RWPE2 (cell line): Measurements from ENCODE around the gene COPS3.

Source experiments
- ATAC-seq: fragments of 200-7000 bp; cut with Tn5 transposase; 3 replicates; pipeline ENCODE4 v1.9.1; 2021; ENCODE audit warnings: low read depth
- DNase-seq: peaks from one replicate; pipeline ENCODE4 v3.0.0-alpha.2; 2020; ENCODE audit warnings: low spot score
- H3K27ac ChIP-seq: fragments of 450-650 bp; 2 replicates; pipeline ENCODE4 v1.5.1; 2017; ENCODE audit warnings: mild to moderate bottlenecking; ENCODE audit not compliant: poor library complexity, severe bottlenecking
- H3K27me3 ChIP-seq: fragments of 250-450 bp; sonication (Bioruptor Pico); 2 replicates; pipeline ENCODE4 v1.5.1; 2021; ENCODE audit warnings: mild to moderate bottlenecking, moderate library complexity; ENCODE audit not compliant: insufficient read depth, poor library complexity, severe bottlenecking
- H3K36me3 ChIP-seq: fragments of 250-450 bp; sonication (Bioruptor Pico); 2 replicates; pipeline ENCODE4 v1.5.1; 2020; ENCODE audit warnings: low read depth, mild to moderate bottlenecking, moderate library complexity
- H3K4me1 ChIP-seq: fragments of 250-450 bp; sonication (Bioruptor Pico); 2 replicates; pipeline ENCODE4 v1.5.1; 2021; ENCODE audit warnings: mild to moderate bottlenecking, moderate library complexity; ENCODE audit not compliant: insufficient read depth, poor library complexity, severe bottlenecking
- H3K4me3 ChIP-seq: fragments of 250-450 bp; sonication (Bioruptor Pico); 2 replicates; pipeline ENCODE4 v1.5.1; 2021; ENCODE audit warnings: mild to moderate bottlenecking, moderate library complexity; ENCODE audit not compliant: severe bottlenecking
- H3K9me3 ChIP-seq: fragments of 250-450 bp; sonication (Bioruptor Pico); 2 replicates; pipeline ENCODE4 v1.5.1; 2021; ENCODE audit warnings: mild to moderate bottlenecking, moderate library complexity; ENCODE audit not compliant: severe bottlenecking
- TF ChIP-seq, protein P1 (sequence below): fragments of 450-650 bp; IDR thresholded peaks from one replicate; pipeline ENCODE4 v1.5.1; 2017; ENCODE audit warnings: mild to moderate bottlenecking, moderate library complexity; ENCODE audit not compliant: poor library complexity, severe bottlenecking

COPS3 gene

DNA sequence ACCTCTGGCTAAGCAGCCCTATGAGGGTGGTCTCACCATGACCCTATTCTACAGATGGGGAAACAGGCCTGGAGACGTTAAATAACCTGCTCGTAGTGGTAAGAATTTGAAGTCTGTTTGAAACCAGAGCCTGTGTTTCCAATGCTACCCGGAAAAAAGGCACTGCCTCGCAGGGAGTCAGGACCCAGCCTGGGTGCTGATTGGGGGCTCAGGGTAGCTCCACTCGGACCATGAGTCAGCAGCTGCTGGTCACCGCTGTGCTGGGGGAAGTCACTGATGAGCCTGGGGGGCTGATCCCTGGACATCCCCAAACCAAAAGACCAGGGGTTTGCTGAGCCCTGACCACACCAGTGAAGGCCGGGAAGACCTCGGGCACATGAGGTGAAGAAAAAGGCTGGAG is 65.5 kb downstream of the COPS3 start:
- TF ChIP-seq, protein P1, sequence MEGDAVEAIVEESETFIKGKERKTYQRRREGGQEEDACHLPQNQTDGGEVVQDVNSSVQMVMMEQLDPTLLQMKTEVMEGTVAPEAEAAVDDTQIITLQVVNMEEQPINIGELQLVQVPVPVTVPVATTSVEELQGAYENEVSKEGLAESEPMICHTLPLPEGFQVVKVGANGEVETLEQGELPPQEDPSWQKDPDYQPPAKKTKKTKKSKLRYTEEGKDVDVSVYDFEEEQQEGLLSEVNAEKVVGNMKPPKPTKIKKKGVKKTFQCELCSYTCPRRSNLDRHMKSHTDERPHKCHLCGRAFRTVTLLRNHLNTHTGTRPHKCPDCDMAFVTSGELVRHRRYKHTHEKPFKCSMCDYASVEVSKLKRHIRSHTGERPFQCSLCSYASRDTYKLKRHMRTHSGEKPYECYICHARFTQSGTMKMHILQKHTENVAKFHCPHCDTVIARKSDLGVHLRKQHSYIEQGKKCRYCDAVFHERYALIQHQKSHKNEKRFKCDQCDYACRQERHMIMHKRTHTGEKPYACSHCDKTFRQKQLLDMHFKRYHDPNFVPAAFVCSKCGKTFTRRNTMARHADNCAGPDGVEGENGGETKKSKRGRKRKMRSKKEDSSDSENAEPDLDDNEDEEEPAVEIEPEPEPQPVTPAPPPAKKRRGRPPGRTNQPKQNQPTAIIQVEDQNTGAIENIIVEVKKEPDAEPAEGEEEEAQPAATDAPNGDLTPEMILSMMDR: no peak
- H3K36me3 ChIP-seq: peaks cover 48% of the 10 kb centered on the region
- no peak overlapping the region for H3K4me3 ChIP-seq
- no peak overlapping the region for H3K27ac ChIP-seq
- H3K27me3 ChIP-seq: no peaks in the 10 kb centered on the region
- no peaks in the 10 kb centered on the region for H3K9me3 ChIP-seq
- no peaks in the 10 kb centered on the region for H3K4me1 ChIP-seq
- ATAC-seq: no peak
- DNase-seq: no peak

DNA sequence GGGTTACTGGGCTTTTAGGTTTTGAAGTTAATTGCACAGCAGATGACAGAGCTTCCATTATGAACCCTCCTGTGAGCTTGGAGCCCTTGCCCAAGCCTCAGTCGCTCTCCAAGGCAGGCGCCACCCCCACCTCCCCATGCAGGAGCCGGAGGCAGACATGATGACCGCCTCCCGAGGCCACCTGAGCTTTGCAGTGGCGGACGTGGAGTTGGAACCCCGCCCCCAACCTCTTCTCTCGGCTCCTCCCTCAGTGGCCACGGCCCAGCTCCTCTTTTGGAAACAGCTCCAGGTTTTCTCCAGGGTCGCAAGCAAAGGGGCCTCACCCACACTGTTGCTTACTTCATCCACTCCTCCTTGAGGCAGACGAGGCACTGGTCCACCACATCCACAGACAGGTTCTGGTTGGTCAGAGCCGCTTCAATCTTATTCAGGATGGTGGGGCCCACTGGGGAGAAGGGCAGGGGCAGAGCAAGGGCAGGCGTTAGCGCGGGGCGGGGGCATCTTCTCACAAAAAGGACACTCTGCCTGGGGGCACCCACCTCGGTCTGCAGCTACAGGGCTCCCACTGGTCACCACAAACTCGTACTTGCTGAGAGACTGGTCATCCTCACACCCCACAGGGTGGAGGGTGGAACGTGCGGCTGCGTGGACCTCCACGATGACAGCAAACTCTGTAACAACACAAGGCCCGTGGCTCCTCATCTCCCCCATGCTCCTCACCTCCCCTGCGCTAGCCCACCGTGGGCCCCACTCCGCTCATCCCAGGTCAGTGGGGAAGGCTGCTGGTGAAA is 66.2 kb downstream of the COPS3 start:
- TF ChIP-seq, protein P1: no peak
- H3K36me3 ChIP-seq: peaks cover 48% of the 10 kb centered on the region
- no peak for ATAC-seq

DNA sequence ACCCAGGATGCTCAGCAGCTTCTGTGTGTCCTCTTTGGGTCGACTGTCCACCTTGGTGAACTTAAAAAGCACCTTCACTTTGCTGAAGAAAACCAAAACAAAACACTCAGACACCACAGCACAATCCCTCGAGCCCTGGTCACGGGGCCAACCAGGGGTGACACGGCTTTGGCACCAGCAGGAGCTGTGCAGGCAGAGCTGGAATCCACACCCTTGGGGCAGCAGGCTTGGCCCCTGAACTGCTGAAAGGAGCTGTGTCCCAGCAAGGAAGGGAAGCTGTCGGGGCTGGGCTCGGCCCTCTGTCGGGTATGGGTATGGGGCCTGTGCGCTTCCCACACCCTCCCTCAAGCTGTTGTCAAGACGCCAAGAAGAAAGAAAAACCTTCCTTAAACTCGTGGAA is 67.3 kb downstream of the COPS3 start:
- H3K27ac ChIP-seq: no peak overlapping the region
- TF ChIP-seq, protein P1: no peak
- no peaks in the 10 kb centered on the region for H3K27me3 ChIP-seq
- H3K4me1 ChIP-seq: no peaks in the 10 kb centered on the region
- ATAC-seq (no peak), DNase-seq (no peak)
- H3K9me3 ChIP-seq: no peaks in the 10 kb centered on the region
- H3K4me3 ChIP-seq: no peak overlapping the region
- peaks cover 46% of the 10 kb centered on the region for H3K36me3 ChIP-seq

More for the DNA sequence above, 66.2 kb downstream of the COPS3 start:
- Histone ChIP-seq H3K27me3 (no peaks in the 10 kb centered on the region), H3K27ac (no peak overlapping the region), H3K9me3 (no peaks in the 10 kb centered on the region), H3K4me3 (no peak overlapping the region), H3K4me1 (no peaks in the 10 kb centered on the region)
- DNase-seq: no peak

DNA sequence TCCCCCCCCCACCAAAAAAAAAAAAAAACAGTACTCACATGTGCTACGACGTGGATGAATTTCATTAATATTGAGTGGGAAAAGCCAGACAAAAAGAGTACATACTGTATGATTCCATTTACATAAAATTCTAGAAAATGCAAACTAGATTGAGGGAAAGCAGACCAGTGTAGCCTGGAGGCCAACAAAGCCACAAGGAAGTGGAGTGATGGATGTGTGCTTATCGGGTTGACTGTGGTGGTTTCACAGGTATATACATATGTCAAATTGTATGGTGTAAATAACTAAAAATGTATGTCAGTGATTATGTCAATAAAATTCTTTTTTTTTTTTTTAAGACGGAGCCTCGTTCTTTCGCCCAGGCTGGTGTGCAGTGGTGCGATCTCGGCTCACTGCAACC is 73.0 kb downstream of the COPS3 start:
- Histone ChIP-seq H3K36me3 (no peaks in the 10 kb centered on the region), H3K9me3 (no peaks in the 10 kb centered on the region), H3K4me1 (no peaks in the 10 kb centered on the region), H3K4me3 (no peak overlapping the region), H3K27me3 (no peaks in the 10 kb centered on the region), H3K27ac (no peak overlapping the region)
- ATAC-seq: no peak
- TF ChIP-seq, protein P1: no peak
- no peak for DNase-seq

DNA sequence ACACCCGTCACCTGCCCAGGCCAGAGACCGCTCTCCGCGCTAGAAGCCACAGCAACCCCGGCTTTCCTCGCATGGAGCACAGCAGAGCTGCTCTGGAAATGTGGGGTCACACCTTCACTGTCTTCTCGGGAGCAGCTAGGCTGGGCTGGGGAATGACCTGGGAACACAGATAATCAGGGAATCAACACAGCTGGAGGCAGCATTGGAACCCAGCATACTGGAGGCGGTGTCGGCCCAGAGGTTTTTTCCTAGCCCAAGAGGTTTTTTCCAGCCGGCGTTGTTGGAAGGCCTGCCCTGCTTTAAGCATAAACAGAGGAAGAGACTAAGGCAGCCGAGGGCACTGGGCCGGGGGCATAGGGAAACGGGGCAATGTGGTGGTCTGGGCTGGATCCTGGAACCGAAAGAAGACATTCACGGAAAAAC is 74.1 kb downstream of the COPS3 start:
- TF ChIP-seq, protein P1: no peak
- H3K36me3 ChIP-seq: no peaks in the 10 kb centered on the region; the same call in 1 of the 2 replicates
- DNase-seq (no peak), ATAC-seq (no peak)
- H3K27me3 ChIP-seq: no peaks in the 10 kb centered on the region
- no peak overlapping the region for H3K4me3 ChIP-seq
- H3K9me3 ChIP-seq: no peaks in the 10 kb centered on the region
- H3K27ac ChIP-seq: peak overlapping the region; percentile 27
- no peaks in the 10 kb centered on the region for H3K4me1 ChIP-seq
